C4-2B (cell line): Measurements from ENCODE around the gene CDH18.

Experiments
- CTCF ChIP-seq: fragments of 450-650 bp; conservative IDR thresholded peaks from 2 replicates; pipeline ENCODE4 v1.5.1; 2017; ENCODE audit warnings: mild to moderate bottlenecking
- ZFX ChIP-seq: fragments of 450-650 bp; IDR thresholded peaks from 2 replicates; pipeline ENCODE4 v1.6.1; 2017

- TF ChIP-seq ZFX (no peak), CTCF (no peak)
These were observed 29.0 kb upstream of the CDH18 start for GRCh38 chr5:20017021-20017420.
